ENCODE results near the gene ACOX3.

DNA sequence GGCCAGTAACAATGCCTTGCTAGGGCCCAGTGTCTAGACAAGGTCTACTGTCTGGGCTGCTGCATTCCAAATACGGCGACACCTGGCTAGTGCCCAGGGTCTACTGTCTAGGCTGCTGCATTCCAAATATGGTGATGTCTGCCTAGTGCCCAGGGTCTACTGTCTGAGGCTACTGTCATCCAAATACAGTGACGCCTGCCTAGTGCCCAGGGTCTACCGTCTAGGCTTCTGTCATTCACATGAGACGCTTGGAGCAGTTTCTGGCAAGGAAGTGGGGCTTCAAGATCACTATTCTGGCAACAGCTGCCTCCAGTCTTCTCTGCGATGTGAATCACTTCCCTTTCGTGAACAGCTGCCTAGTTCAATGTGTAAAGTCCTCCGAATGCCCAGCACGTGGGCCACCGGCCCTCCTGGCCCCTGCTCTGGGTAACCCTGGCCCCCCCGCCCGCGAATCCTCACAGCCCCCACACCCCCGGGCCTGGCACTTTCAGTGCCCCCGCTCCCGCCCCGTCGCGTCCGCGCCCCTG, 12.7 kb downstream of the ACOX3 start:
- TF ChIP-seq, protein P1, sequence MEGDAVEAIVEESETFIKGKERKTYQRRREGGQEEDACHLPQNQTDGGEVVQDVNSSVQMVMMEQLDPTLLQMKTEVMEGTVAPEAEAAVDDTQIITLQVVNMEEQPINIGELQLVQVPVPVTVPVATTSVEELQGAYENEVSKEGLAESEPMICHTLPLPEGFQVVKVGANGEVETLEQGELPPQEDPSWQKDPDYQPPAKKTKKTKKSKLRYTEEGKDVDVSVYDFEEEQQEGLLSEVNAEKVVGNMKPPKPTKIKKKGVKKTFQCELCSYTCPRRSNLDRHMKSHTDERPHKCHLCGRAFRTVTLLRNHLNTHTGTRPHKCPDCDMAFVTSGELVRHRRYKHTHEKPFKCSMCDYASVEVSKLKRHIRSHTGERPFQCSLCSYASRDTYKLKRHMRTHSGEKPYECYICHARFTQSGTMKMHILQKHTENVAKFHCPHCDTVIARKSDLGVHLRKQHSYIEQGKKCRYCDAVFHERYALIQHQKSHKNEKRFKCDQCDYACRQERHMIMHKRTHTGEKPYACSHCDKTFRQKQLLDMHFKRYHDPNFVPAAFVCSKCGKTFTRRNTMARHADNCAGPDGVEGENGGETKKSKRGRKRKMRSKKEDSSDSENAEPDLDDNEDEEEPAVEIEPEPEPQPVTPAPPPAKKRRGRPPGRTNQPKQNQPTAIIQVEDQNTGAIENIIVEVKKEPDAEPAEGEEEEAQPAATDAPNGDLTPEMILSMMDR (conservative IDR thresholded peaks at IDR 0.05), result no peak
- TF ChIP-seq ZFX (IDR thresholded peaks at IDR 0.05), result no peak
